ENCODE measurements around the gene LHB. TPM values are rescaled to one million over a fixed set of nuclear protein-coding genes. Genes with fewer than 3 reads are reported as not detected.

Gene LHB
- total RNA-seq, 1 donor = not detected

DNA sequence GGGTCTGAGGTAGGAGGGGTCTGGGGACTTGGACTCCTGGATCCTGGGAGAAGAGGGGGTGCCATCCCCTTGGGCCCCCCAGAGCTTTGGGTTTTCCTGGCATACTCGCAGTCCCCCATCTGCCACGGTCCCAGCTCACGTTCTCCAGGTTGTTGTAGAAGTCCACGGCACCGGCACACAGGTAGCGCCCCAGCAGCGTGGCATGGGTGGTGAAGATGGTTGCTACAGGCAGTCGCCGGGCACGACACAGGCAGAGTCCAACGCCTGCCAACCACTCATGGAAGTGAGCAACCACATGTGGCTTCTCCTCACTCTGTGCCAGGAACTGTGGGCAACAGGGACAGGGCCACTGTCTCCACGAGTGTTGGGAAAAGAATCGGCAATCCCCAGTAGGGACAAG lies 31.2 kb downstream of the LHB start:
- no peaks in the 10 kb centered on the region for H3K27me3 ChIP-seq (ENCODE audit: insufficient read depth, low read length)
- H3K4me3 ChIP-seq (ENCODE audit: low read length) = no peak overlapping the region
- H3K4me1 ChIP-seq (ENCODE audit: insufficient read depth, low read length) = no peaks in the 10 kb centered on the region
- H3K9me3 ChIP-seq (ENCODE audit: low read depth, low read length) = no peaks in the 10 kb centered on the region

DNA sequence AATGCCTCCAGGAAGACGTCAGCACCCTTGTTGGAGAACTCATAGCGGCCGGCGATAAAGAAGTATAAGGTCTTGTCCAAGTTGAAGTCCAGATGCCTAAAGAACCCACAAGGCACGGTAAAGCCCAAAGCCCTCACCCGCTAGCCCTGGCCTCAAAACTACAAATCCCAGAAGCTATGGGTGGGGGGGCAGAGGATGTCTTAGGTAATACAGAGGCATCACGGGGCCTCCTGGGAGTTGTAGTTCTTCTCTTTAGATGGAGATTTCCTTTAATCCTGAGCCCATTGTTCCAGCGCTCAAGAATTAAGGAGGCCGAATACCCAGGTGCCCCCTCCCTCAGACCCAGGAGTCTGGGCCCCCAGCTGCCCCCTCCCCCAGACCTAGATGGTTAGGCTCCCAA lies 34.6 kb downstream of the LHB start:
- Histone ChIP-seq H3K4me3 (ENCODE audit: low read length) (no peak overlapping the region), H3K4me1 (ENCODE audit: insufficient read depth, low read length) (no peaks in the 10 kb centered on the region), H3K27me3 (ENCODE audit: insufficient read depth, low read length) (no peaks in the 10 kb centered on the region)

DNA sequence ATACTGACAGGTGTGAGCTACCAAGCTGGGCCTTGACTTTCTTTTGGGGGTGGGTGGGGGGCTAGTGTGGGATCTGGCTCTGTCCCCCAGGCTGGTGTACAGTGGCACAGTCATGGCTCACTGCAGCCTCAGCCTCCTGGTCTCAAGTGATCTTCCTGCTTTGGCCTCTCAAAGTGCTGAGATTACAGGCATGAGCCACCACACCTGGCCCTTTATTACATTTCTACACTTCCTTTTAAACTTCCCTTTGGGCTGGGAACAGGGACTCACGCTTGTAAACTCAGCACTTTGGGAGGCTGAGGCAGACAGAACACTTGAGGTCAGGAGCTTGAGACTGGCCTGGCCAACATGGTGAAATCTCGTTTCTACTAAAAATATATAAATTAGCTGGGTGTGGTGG lies 39.8 kb downstream of the LHB start:
- H3K4me1 ChIP-seq (ENCODE audit: insufficient read depth, low read length) = no peaks in the 10 kb centered on the region
- no peak overlapping the region for H3K4me3 ChIP-seq (ENCODE audit: low read length)
- no peaks in the 10 kb centered on the region for H3K9me3 ChIP-seq (ENCODE audit: low read depth, low read length)
- H3K27me3 ChIP-seq (ENCODE audit: insufficient read depth, low read length) = no peaks in the 10 kb centered on the region

More for the DNA sequence above, 34.6 kb downstream of the LHB start:
- H3K9me3 ChIP-seq (ENCODE audit: low read depth, low read length) = no peaks in the 10 kb centered on the region

DNA sequence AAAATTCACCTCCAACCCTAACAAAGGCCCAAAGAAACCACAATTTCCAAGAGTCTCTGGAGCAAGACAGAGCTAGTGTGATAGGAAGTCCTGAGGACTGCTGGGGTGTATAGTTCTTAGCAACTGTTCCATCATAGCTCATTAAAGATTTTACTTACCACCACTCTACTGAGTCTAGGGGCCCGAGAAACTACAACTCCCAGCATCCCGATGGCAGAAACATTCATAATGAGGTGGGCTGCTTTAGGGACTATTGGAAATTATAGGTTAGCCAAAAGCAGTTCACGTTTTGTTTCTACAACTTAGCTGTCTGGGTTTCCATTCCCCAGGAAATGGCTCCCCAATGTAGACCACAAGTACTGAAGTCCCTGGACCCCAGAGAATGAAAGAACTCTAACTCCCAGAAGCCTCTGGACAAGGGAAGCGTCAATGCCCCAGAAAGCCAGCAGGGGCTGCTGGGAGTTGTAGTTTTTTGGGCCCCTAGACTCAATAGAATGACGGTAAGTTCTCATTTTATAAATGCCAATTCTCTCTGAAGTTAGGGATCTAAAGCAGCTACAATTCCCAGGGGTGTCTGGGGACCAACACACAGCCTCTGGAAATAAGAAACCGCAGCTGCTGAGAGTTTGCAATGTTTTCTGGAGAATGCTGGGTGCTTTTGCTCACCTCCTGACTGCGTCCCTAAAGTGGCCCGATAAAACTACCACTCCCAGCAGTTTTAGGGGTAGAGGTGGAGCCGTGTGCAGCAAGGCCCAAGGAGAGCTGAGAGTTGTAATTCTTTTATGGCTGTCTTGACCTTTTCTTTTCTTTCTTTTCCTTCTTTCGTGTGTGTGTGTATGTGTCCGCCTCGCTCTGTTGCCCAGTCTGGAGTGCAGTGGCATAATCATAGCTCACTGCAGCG lies 40.7 kb downstream of the LHB start:
- Histone ChIP-seq H3K4me3 (ENCODE audit: low read length) (no peak overlapping the region), H3K27me3 (ENCODE audit: insufficient read depth, low read length) (no peaks in the 10 kb centered on the region), H3K9me3 (ENCODE audit: low read depth, low read length) (no peaks in the 10 kb centered on the region), H3K4me1 (ENCODE audit: insufficient read depth, low read length) (no peaks in the 10 kb centered on the region)

GRCh38 chr19:48970923-48971395 lies 45.9 kb downstream of the LHB start:
- Histone ChIP-seq H3K4me1 (ENCODE audit: insufficient read depth, low read length) (peaks cover 39% of the 10 kb centered on the region), H3K27me3 (ENCODE audit: insufficient read depth, low read length) (no peaks in the 10 kb centered on the region), H3K4me3 (ENCODE audit: low read length) (no peak overlapping the region), H3K9me3 (ENCODE audit: low read depth, low read length) (no peaks in the 10 kb centered on the region)

DNA sequence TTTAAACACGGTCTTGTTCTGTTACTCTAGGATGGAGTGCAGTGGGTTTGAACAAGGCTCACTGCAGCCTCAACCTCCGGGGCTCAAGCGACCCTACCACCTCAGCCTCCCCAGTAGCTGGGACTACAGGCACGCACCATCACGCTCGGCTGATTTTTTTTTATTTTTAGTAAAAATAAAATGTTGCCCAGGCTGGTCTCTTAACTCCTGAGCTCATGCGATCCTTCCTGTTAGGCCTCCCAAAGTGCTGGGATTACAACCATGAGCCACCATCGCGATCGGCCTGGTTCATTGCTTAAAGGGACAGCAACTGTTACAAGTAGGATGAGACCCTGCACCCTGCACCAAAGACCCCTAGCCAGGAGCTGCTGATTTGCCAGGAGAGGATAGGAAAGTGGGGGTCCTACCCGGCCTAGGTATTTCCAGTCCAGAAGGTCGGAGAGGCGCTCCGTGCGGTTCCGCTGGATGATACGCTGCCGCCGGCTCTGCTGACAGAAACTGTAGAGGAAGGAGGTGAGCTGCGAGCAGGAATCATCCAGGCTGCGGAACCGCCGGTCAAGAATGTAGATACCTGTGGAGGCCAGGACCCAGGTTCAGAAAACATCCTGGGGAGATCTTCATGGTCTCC lies 46.6 kb downstream of the LHB start:
- Histone ChIP-seq H3K4me3 (ENCODE audit: low read length) (no peak overlapping the region), H3K27me3 (ENCODE audit: insufficient read depth, low read length) (no peaks in the 10 kb centered on the region), H3K9me3 (ENCODE audit: low read depth, low read length) (no peaks in the 10 kb centered on the region), H3K4me1 (ENCODE audit: insufficient read depth, low read length) (peaks cover 40% of the 10 kb centered on the region)

GRCh38 chr19:48969276-48970138 lies 47.4 kb downstream of the LHB start:
- Histone ChIP-seq H3K4me1 (ENCODE audit: insufficient read depth, low read length) (peaks cover 43% of the 10 kb centered on the region), H3K9me3 (ENCODE audit: low read depth, low read length) (no peaks in the 10 kb centered on the region), H3K4me3 (ENCODE audit: low read length) (no peak overlapping the region), H3K27me3 (ENCODE audit: insufficient read depth, low read length) (no peaks in the 10 kb centered on the region)

DNA sequence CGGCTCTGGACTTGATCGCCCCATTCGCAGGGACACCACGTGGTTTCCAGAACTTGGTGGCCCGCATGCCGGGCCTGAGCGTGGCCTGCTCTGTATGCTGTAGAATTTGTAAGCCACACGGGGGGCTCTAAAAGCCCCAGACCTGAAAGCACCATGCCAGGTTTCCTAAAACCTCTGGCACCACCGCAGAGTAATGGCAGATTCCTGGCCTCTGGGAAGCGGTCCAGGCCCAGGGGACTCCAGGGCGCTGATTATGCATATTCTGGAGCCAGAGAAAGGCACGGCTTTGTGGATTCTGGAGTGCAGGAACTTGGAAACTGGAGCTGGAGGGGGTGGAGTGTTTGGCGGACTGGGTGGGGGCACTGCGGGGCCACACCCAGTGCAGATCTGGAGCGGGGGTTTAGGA lies 48.1 kb downstream of the LHB start:
- no peak overlapping the region for H3K4me3 ChIP-seq (ENCODE audit: low read length)
- H3K27me3 ChIP-seq (ENCODE audit: insufficient read depth, low read length) = no peaks in the 10 kb centered on the region
- H3K9me3 ChIP-seq (ENCODE audit: low read depth, low read length) = no peaks in the 10 kb centered on the region
- H3K4me1 ChIP-seq (ENCODE audit: insufficient read depth, low read length) = peaks cover 50% of the 10 kb centered on the region

DNA sequence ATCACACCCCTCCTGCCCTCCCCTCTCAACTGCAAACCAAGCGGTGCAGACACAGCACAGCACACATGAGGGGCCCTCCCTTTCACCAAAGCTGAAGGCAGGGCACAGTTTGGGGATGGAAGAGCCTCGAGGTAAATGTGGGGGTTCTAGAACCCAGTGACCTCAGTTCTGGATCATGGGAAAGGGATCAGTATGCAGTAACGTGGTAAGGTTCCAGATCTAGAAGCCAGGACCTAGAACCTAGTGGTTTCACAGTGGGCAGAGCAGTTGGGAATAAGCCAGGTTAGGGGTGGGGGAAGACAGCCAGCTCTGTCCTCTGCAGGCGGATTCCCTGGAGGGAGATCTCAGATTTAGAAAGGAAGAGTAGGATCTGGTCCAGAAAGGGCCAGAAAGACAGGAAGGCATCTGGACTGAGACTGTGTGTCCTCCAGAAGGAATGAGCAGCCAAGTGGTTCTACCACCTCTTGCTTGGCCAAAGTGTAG lies 48.7 kb downstream of the LHB start:
- no peaks in the 10 kb centered on the region for H3K27me3 ChIP-seq (ENCODE audit: insufficient read depth, low read length)
- H3K4me3 ChIP-seq (ENCODE audit: low read length) = no peak overlapping the region
- H3K9me3 ChIP-seq (ENCODE audit: low read depth, low read length) = no peaks in the 10 kb centered on the region
- peaks cover 56% of the 10 kb centered on the region for H3K4me1 ChIP-seq (ENCODE audit: insufficient read depth, low read length)

- H3K9me3 ChIP-seq (ENCODE audit: low read depth, low read length) = no peaks in the 10 kb centered on the region
- peak overlapping the region; percentile 98 for H3K4me3 ChIP-seq (ENCODE audit: low read length)
- no peaks in the 10 kb centered on the region for H3K27me3 ChIP-seq (ENCODE audit: insufficient read depth, low read length)
- H3K4me1 ChIP-seq (ENCODE audit: insufficient read depth, low read length) = peaks cover 60% of the 10 kb centered on the region
These were observed 49.3 kb downstream of the LHB start for GRCh38 chr19:48967346-48968178.

DNA sequence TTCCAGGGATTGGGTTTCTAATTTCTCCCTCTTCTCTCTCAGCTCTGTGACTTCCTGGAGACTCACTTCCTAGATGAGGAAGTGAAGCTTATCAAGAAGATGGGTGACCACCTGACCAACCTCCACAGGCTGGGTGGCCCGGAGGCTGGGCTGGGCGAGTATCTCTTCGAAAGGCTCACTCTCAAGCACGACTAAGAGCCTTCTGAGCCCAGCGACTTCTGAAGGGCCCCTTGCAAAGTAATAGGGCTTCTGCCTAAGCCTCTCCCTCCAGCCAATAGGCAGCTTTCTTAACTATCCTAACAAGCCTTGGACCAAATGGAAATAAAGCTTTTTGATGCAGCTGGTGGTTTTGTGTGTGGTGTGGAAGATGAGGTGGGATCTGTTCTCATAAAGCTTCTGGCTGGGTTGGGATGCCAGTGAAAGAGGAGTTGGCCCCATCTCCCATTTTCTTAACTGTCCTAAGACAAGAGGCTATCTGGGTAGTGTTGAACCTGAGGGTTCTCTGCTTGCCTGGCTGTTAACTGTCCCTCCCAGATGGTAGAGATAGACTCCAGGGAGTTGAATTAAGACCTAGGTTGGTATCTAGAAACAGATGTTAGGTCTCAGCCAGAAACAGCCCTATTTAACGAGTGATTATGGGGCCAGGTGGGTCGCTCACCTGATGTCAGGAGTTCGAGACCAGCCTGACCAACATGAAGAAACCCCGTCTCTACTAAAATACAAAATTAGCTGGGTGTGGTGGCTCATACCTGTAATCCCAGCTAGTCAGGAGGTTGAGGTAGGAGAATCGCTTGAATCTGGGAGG lies 50.1 kb downstream of the LHB start:
- Histone ChIP-seq H3K4me3 (ENCODE audit: low read length) (peak overlapping the region; percentile 98), H3K4me1 (ENCODE audit: insufficient read depth, low read length) (peaks cover 68% of the 10 kb centered on the region), H3K9me3 (ENCODE audit: low read depth, low read length) (no peaks in the 10 kb centered on the region), H3K27me3 (ENCODE audit: insufficient read depth, low read length) (no peaks in the 10 kb centered on the region)

All from mononuclear cell (primary cell).